Suprapubic skin (tissue), 4 donors: ENCODE data around the gene SLC1A6.

Source experiments
- CTCF ChIP-seq, 2 donors: fragments of 200-600 bp in 1 of 2; fragments of 450-650 bp in 1 of 2; sonication (generic) in 1 of 2; IDR thresholded peaks; one replicate each; pipeline ENCODE4 v1.5.1; 2016 to 2019; ENCODE audit warnings: antibody characterized with exemption in 2 of 2, mild to moderate bottlenecking in 1 of 2, moderate library complexity in 1 of 2
- EP300 ChIP-seq: sonication (generic); formaldehyde crosslinking; IDR thresholded peaks from one replicate; pipeline ENCODE4 v1.6.1; 2017; ENCODE audit warnings: antibody characterized with exemption
- POLR2AphosphoS5 ChIP-seq, 3 donors: sonication (generic); formaldehyde crosslinking; IDR thresholded peaks; one replicate each; pipeline ENCODE4 v1.6.1; 2017; ENCODE audit warnings: antibody characterized with exemption in 3 of 3

DNA sequence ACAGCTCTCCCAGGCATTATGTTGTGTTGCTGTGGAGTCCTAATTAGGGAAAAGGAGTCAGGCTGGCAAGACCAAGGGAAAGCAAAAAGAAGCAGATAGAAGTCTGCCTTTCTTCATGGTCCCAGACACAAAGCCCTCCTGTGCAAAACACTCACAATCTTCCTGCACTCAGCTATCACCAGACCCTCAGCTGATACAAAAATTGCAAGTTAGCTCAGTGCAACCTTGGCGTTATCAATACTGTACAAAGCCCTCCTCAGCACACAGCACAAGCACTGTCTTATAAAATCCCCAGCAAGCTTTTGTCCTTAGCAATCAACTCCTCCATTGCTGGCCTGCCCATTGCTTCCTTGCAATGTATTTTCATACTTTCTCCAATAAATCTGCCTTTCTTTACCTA is 35.2 kb downstream of the SLC1A6 start:
- no peak for TF ChIP-seq CTCF (IDR thresholded peaks at IDR 0.05)
- no peak for TF ChIP-seq POLR2AphosphoS5 (IDR thresholded peaks at IDR 0.05)
- TF ChIP-seq EP300 = no peak
